GM18520 (cell line): ENCODE data around the gene MRPS34.
"Not testable (repeated sequence)": the region's sequence is repeated elsewhere in the genome, so short reads cannot be mapped to it uniquely, and the experiment has no call there.

ENCODE experiments used
- ATAC-seq: cut with Tn5 transposase; IDR thresholded peaks from one replicate; pipeline ENCODE4 v1.9.1; 2021; ENCODE audit not compliant: unreplicated experiment

The MRPS34 gene

DNA sequence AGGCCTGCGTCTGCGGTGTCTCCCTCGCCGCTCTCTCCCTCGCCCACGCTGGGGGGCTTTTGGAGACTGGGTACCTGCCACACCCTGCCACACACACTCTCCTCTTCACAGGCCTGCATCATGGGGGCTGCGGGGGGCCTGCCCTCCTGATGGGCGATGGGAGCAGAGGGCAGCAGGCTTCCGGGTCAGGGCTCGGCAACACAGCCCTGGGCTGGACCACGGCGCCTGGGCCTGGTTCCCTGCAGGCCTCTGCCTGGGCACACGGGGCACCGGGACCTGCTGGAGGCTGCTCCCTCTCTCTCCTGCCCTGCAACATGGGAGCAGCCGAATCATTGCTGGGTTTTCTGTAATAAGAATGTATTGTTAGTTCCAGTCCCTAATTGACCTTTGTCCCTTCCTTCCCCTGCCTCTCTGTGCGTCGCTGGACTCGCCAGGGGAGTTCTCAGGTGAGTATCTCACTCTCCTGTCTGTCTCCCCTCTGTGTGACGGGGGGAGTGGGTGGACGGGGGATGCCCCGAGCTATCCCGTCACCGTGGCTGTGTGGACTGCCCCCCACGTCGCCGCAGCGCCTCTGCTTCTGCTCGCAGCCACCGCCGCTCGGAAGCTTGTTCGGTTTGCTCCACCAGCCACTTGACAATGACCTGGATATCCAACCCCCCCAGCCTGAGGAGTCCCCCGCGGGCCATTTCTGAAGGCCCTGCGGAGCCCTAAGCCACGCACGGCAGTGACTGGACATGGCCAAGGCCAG, 15.0 kb downstream of the MRPS34 start:
- ATAC-seq, result no peak

DNA sequence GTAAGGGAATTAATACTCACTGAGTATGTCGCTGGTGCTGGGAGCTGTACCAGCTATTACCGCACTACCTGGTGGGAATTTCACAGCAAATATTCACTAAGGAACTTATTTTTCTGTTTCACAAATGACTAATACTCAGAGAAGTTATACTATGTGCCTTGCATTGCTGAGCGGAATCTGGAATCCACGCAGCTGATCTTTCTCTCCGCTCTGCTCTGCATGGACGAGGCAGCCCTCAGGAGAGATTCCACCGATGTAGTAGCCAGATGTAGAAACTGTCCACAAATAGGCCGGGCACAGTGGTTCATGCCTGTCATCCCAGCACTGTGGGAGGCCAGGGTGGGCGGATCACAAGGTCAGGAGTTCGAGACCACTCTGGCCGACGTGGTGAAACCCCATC, 18.7 kb downstream of the MRPS34 start:
- no peak for ATAC-seq

DNA sequence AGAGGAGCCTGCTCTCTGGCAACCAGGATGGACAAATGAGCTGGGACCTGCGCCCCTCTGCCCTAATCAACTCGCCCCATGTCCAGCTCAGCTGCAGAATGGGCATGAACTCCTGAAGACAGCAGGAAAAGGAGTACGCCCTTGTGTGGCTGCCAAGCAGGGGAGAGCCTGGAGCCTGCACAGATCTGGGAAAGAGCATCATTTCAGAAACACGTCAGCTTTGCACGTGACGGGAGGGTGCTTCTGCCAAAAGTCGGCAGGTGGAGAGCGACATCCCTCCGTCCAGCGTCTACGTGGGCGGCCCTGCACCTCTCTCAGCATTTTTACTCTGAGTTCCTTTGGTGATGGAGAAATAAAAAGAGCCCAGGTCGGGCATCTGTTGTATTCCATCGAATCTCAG, 20.1 kb downstream of the MRPS34 start:
- ATAC-seq, result no peak

DNA sequence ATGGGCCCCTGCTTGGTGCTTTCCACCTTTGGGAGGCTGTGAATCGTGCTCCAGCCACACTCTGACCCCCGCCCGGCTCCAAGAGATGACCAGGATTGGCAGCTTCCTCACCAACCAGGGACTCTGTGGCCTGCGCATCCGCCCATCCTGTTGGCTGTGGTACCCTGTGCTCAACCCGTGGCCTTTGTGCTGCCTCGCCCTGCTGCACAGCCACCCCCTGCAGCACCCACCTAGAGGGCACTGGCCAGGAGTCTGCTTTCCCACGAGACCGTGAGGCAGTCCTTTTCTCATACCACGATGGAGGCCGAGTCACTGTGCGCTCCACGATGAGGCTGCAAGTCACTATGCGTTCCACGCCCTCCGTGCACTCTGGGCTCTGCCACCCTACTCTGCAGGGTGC, 21.0 kb downstream of the MRPS34 start:
- ATAC-seq, result no peak

DNA sequence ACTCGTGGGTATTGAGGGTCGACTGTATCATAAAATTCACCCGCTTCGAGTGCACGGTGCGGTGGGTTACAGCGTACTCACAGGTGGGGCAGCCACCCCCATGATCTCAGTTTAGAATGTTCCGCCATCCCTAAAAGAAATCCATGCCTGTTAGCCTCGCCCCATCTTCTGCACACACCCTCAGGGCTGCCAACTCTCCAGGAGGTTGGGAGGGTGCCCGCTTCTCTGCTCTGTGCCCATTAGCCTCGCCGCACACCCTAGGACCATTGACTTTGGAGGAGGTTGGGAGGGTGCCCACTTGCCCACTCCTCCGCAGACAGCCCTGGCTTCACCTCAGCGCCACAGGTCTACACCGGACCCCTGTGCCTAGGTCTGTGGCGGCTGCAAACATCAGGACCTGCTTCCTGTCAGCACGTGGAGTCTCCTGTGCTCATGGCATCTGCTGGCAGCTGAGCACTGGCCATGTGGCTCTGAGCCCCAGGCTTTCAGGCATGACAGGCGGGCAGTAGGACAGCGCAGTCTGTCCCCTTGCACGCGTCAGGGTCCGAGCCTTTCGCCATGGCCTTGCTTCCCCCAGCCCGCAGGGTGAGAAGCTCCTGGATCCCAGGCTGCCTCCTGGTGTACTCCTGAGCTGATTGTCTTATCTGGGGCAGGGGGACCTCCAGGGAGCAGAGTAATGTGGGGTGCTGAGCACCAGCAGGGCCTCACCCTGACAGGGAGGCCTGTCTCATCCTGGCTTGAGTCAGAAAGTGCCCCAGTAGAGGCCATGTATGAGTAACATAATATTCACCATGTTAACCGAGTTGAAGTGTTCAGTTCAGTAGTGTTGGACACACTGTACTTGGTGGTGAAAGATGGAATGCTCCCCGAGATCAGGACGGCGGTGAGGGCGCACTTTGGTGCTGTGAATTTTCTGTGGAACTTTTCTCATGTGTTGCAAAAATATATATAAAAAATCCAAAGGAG, 23.5 kb downstream of the MRPS34 start:
- no peak for ATAC-seq

DNA sequence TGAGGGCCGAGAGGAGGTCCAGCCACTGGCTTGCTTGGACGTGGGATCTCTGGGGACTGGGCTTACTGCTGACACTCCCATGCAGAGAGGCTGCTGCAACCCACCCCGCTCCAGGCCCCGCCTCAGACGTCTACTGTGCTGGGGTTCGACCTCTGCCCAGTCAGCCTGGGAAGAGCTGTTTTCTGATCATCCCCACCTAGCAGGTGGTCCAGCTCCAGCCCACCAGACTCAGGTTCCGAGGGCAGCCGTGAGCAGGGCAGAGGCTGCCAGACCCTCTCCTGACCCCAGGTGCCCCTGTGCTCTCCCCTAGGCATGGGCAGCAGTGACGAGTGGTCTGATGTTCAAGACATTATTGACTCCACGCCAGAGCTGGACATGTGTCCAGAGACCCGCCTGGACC, 25.0 kb downstream of the MRPS34 start:
- ATAC-seq, result no peak

DNA sequence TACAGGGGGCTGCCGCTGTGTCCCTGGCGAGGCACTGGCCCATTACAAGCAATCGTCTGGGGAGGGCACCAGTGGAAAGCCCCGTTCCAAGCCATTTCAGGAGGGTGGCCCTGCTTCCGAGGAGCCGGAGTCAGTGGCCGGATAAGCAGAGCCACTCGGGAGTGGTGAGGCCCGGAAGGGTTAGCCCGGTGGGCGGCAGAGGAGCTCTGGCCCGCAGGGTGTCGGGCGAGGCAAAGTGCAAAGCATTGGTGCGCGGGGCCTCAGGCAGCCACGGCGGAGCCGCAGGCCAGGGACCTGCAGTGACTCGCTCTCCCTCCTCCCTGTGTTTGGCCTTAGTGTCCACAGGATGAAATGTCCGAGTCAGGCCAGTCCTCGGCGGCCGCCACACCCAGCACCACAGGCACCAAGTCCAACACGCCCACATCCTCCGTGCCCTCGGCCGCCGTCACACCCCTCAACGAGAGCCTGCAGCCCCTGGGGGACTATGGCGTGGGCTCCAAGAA, 26.2 kb downstream of the MRPS34 start:
- no peak for ATAC-seq

DNA sequence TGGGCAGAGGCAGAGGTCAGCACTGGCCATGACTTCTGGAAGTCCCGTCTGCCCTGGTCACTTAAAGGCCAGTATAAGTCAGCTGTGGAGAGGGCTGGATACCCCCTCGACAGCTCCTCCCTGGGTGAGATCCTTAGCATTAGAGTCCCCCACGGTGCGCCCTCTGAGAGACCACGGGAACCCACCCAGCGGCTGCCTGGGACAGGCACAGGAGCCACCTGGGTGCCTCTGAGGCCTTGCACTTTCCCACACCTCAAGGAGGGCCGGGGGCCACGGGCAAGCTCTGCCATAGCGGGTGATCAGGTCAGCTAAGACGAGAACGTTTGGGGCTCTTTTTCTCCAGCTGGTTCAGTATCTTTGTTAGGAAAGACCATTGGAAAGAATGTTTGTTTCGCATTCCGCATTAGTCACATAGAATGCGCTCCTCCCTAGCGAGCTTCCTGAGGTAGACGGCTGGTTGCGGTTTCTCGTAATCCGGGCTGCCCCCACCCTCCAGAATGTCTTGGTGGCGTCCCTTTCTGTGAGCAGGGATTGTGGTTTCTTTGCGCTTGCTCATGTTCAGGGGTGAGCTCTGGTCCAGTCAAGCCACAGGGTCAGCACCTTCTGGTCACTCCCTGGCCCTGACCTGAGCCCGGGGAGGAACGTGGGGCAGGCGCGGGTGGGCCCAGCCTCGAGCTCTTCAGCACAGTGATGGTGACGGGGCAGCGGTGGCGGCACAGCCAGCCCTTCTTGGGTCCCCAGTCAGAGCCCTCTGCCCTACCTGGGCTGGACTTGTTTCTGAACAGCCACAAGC, 26.8 kb downstream of the MRPS34 start:
- ATAC-seq, result no peak

DNA sequence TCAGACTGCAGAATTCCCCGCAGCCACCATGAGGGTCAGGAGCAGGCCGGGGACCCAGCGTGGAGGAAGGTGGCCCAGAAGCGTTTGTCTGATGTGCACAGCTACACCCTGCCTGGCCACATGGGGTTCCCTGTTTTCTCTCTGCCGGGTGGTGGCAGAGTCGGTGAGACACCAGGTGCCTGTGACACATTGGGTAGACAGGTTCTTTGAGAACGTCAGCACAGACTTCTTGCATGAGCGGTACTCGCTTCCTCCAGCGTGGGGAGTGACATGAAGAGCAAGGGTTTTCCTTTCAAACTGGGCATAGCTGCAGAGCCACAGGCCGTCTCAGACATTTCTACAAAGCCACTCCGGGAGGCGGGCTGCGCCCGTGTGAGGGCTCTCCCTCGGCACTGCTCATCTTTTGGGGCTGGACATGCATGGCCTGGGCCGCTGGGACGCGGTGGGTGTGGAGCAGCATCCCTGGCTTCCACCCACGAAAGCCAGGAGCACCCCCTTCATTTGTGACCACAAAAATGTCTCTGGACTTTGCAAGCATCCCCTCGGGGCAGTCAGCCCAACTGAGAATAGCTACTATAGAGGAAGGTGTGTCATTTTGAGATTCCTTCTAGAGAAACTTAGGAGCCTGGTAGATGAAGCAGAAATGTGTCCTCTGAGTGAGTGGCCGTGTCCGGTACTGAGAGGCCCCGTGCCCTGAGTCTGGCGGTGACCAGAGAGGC, 27.6 kb downstream of the MRPS34 start:
- ATAC-seq, result no peak

DNA sequence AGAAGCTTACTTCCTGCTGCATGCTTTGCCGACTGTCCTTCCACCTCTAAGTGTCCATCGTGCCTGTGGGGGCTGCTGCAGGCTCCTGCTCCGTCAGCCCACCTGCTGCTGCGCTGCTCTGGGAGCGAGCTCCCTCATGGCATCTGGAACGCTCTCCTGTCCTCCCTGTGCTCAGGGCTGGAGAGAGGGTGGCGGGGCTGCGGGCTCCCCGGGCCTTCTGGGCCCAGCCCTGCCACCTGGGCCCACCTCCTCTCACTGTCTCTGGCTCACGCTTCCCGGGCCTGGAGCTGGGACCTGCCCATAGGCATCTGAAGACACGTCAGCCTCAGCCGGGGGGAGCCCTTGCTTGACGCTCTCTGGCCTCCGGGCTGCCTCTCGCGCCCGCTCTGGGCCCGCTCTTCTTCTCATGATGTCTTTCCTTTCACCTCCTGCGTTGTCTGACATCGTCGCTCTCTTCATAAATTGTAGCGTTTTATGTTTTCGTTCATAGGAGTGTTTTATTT, 28.5 kb downstream of the MRPS34 start:
- no peak for ATAC-seq

DNA sequence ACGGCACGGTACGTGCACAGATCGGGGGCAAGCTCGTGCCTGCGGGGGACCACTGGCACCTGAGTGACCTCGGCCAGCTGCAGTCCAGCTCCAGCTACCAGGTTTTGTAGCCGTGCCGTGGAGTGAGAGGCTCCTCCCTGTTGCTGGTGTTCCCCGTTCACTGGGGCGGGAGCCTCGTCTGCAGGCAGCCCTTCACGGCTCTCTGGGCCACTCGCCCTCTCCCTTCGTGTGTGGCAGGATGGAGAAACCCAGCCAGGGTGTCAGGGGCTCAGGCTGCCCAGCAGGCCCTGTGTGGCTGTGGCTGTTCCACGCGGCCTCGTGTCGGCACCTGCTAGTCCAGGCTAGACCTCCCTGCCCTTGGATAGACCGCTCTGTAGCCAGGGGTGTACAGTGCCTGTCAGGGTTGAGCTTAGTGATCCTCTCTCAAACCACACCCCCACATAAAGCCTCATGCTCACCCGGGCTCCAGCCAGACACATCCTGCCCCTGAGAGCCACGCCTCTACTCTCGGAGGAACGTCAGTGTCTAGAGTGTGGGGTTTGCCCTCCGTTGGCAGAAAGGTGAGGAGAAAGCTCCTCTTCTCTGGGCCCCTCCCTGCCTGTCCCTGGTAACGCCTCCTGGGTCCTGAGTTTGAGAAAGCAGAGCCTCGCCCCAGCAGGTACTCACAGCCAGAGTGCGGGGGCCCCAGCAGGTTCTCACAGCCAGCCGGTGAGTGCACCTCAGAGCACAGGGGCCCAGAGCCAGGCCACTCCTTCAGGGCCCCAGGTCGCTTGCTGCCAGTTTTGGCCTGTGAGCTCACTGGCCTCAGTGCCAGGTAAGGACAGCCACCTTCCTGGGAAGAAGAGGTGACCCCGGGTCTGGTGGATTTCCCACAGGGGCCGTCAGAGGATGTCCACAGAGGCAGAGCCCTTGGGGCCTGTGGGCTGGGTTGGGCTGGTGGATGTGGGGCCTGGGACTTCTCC, 29.3 kb downstream of the MRPS34 start:
- ATAC-seq, result no peak

DNA sequence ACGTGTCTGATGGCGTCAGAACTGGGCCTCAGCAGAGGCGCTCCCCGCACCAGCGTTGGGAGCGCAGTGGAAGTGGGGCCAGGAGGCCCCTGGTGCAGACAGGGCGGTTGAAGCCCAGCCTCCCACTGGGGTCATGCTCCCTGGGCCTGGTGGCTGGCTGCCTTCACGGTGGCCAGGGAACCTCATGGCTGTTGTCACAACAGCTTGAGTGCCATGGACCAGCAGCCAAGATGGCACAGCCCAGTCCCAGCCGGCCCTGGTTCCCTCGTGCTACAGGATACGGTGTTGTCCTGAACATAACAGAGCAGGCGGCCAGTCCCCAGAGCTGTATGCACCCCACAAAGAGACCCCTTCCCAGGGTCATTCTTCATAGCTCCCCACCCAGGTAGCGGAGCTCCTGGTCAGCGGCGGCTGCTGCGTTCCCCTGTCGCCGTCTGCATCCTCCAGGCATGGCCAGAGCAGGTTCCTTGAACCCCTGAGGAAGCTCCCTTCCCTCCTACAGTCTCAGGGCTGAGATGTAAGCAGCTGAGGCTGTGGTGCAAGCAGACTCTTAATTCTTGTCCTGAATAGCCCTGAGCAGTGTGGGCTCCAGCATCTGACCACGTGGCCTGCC, 31.3 kb downstream of the MRPS34 start:
- no peak for ATAC-seq

DNA sequence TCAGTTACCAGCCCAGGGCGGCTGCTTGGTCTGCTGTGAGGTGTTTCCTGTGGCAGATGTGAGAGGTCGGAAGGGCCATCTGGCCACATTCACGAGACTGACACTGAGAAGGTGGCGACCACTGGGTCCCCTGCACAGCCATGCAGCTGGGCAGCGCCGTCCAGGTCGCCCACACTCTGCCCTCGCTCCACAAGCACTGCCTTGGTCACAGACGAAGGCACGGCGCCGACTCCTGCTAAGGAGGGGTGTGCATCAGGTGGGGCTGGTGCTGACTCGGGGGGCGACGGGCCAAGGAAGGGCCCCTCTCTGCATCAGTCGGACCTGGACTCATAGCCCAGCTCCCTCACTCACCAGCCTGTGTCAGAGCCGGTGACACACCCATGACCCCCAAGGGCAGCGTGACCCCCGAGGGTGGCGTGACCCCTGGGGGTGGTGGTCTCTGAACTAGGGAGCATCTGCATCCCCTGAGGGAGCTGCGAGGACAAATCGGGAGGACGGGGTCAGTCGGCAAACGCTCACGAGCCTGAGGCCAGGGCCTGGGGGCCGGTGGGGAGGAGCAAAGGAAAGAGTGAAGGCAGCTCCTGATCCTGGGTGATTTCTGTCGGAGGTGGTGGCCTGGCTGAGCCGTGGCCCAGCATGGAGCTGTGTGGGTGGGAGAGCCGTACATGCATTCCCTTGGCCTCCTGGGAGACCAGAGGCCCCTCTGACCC, 32.0 kb downstream of the MRPS34 start:
- no peak for ATAC-seq

DNA sequence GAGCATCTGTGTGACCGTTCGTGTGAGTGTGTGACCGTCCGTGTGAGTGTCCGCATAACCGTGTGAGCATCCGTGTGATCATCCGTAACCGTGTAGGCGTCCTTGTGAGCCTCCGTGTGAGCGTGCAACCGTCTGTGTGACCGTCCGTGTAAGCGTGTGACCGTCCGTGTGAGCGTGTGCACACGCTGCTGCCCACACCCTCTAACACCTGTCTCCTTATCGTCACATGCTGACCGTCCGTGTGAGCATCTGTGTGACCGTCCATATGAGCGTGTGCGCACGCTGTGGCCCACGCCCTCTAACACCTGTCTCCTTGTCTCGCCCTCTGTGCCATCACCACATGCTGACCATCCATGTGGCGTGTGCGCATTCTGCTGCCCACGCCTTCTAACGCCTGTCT, 32.7 kb downstream of the MRPS34 start:
- no peak for ATAC-seq

DNA sequence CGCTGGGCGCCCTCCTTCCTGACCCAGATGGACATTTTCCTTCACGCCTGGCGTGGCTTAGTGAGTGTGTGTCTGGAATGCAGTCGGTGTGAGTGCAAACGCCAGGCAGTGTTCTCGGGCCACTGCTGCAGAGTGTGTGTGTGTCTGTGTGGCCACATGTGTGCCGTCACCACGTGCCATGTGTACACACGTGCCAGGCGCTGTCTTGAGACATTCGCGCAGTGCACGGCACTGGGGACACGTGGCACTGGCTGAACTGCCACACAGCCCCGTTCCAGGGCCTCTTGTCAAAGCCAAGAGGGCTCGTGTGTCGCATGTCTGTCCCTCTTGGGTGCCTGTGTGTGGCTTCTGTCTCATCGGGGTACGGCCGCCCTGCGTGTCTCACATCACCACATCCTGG, 38.1 kb downstream of the MRPS34 start:
- no peak for ATAC-seq

DNA sequence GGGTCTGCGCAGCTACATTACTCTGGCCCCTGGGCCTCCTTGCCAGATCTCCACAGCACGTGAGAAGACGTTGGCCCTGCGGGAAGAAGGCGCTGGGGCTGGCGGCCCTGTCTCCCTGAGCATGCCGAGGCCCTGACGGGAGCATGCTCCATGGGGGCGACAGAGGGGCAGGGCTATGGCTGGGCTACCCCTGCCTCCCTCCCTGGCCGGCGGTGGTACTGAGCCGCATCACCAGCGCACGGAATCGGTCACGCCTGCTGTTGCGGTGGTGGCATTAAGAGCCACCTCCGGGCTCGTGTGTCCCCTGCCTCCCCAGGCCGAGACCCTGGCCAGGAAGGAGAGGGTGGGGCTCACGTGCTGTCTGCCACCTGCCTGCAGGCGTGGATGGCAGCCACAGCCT, 38.8 kb downstream of the MRPS34 start:
- ATAC-seq, result no peak

DNA sequence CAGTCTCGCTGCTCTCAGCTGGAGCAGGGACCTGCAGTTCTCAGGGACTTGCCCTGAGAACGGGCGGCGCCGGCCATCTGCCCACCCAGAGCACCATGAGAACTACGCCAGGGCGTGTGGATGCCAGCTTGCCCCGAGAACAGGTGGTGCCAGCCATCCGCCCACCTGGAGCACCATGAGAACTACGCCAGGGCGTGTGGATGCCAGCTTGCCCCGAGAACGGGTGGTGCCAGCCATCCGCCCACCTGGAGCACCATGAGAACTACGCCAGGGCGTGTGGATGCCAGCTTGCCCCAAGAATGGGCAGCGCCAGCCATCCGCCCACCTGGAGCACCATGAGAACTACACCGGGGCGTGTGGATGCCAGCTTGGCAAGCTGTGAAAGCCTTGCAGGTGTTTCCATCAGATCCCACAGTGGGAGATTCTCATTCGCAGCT, 40.4 kb downstream of the MRPS34 start:
- ATAC-seq, result not testable (repeated sequence)

DNA sequence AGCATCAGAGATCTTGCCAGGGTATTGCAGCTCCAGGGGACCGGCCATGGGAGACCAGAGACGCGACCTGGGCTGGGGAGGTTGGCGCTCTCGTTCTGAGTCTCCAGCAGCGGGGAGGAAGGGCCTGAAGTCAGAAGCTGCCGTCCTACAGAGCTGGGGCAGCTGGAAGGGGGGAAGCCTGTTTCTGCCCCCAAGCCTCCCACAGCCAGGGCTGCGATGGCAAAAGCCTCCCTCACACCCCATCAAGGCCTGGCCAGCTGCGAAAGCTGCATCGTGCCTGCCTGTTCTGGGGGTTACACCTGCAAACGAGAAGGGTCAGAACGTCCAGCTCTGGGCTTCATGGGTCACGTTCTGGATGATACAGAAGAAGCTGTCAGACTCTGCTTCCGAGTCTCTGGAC, 40.9 kb downstream of the MRPS34 start:
- ATAC-seq, result no peak
